Measurements from ENCODE around the gene TMC4.
"Not testable (repeated sequence)": the region's sequence is repeated elsewhere in the genome, so short reads cannot be mapped to it uniquely, and the experiment has no call there.

The TMC4 gene

GRCh38 chr19:54172471-54173358, at the start of gene TMC4:
TSS of gene TMC4 (minus strand) at chr19:54173160. CDS start at chr19:54173117, 43 bp downstream.
- DNase-seq, result no peak

GRCh38 chr19:54221947-54222346, 49.0 kb upstream of the TMC4 start:
- DNase-seq, result not testable (repeated sequence)

- not testable (repeated sequence) for DNase-seq
Observed at GRCh38 chr19:54219702-54220101, 46.7 kb upstream of the TMC4 start.

- DNase-seq, result no peak
Observed at GRCh38 chr19:54218960-54219661, 46.2 kb upstream of the TMC4 start.

- DNase-seq, result no peak
Observed at GRCh38 chr19:54218259-54218658, 45.3 kb upstream of the TMC4 start.

GRCh38 chr19:54217517-54218247, 44.7 kb upstream of the TMC4 start:
- not testable (repeated sequence) for DNase-seq

- no peak for DNase-seq
Observed at GRCh38 chr19:54216869-54217268, 43.9 kb upstream of the TMC4 start.

GRCh38 chr19:54214734-54215133, 41.8 kb upstream of the TMC4 start:
- not testable (repeated sequence) for DNase-seq

GRCh38 chr19:54214217-54214616, 41.3 kb upstream of the TMC4 start:
- not testable (repeated sequence) for DNase-seq

GRCh38 chr19:54211235-54211634, 38.3 kb upstream of the TMC4 start:
- DNase-seq, result no peak

- peak; percentile 83 for DNase-seq
Observed at GRCh38 chr19:54209811-54210494, 37.0 kb upstream of the TMC4 start.

GRCh38 chr19:54209058-54209810, 36.3 kb upstream of the TMC4 start:
- DNase-seq, result no peak

- no peak for DNase-seq
Observed at GRCh38 chr19:54208784-54209057, 35.8 kb upstream of the TMC4 start.

GRCh38 chr19:54207983-54208783, 35.2 kb upstream of the TMC4 start:
- no peak for DNase-seq

GRCh38 chr19:54207676-54207982, 34.7 kb upstream of the TMC4 start:
- DNase-seq, result no peak

- DNase-seq, result not testable (repeated sequence)
Observed at GRCh38 chr19:54207193-54207592, 34.2 kb upstream of the TMC4 start.

GRCh38 chr19:54206831-54207177, 33.8 kb upstream of the TMC4 start:
- DNase-seq, result no peak

- no peak for DNase-seq
Observed at GRCh38 chr19:54206030-54206830, 33.3 kb upstream of the TMC4 start.

- DNase-seq, result no peak
Observed at GRCh38 chr19:54204767-54205468, 32.0 kb upstream of the TMC4 start.

- no peak for DNase-seq
Observed at GRCh38 chr19:54203151-54203611, 30.2 kb upstream of the TMC4 start.

Measured in amniotic stem cell (primary cell).